Measurements from ENCODE around the gene PAPOLA.

The PAPOLA gene

GRCh38 chr14:96590190-96590864 is 88.1 kb downstream of the PAPOLA start:
- Histone ChIP-seq H3K4me1 (ENCODE audit: control insufficient read depth, insufficient read depth, low read length) (peaks cover 10% of the 10 kb centered on the region), H3K27me3 (ENCODE audit: control insufficient read depth, insufficient read depth, low read length) (peaks cover 31% of the 10 kb centered on the region), H3K4me3 (ENCODE audit: low read length) (no peak overlapping the region), H3K9me3 (ENCODE audit: control insufficient read depth, low read length) (no peaks in the 10 kb centered on the region), H3K36me3 (ENCODE audit: control insufficient read depth, insufficient read depth, low read length) (no peaks in the 10 kb centered on the region), H3K9ac (ENCODE audit: low read length) (no peak overlapping the region)

GRCh38 chr14:96592591-96593386 is 90.6 kb downstream of the PAPOLA start:
- Histone ChIP-seq H3K9ac (ENCODE audit: low read length) (no peak overlapping the region), H3K27me3 (ENCODE audit: control insufficient read depth, insufficient read depth, low read length) (peaks cover 23% of the 10 kb centered on the region), H3K36me3 (ENCODE audit: control insufficient read depth, insufficient read depth, low read length) (no peaks in the 10 kb centered on the region), H3K4me1 (ENCODE audit: control insufficient read depth, insufficient read depth, low read length) (peaks cover 10% of the 10 kb centered on the region), H3K4me3 (ENCODE audit: low read length) (peak overlapping the region; percentile 14), H3K9me3 (ENCODE audit: control insufficient read depth, low read length) (no peaks in the 10 kb centered on the region)

GRCh38 chr14:96594961-96595360 is 92.8 kb downstream of the PAPOLA start:
- Histone ChIP-seq H3K4me3 (ENCODE audit: low read length) (no peak overlapping the region), H3K9ac (ENCODE audit: low read length) (no peak overlapping the region)

GRCh38 chr14:96597680-96598079 is 95.5 kb downstream of the PAPOLA start:
- H3K9ac ChIP-seq (ENCODE audit: low read length): no peak overlapping the region
- H3K27me3 ChIP-seq (ENCODE audit: control insufficient read depth, insufficient read depth, low read length): peaks cover 20% of the 10 kb centered on the region
- no peaks in the 10 kb centered on the region for H3K36me3 ChIP-seq (ENCODE audit: control insufficient read depth, insufficient read depth, low read length)
- H3K4me3 ChIP-seq (ENCODE audit: low read length): no peak overlapping the region
- no peaks in the 10 kb centered on the region for H3K9me3 ChIP-seq (ENCODE audit: control insufficient read depth, low read length)
- H3K4me1 ChIP-seq (ENCODE audit: control insufficient read depth, insufficient read depth, low read length): peaks cover 5% of the 10 kb centered on the region

More at GRCh38 chr14:96594961-96595360, 92.8 kb downstream of the PAPOLA start:
- peaks cover 10% of the 10 kb centered on the region for H3K4me1 ChIP-seq (ENCODE audit: control insufficient read depth, insufficient read depth, low read length)
- peaks cover 27% of the 10 kb centered on the region for H3K27me3 ChIP-seq (ENCODE audit: control insufficient read depth, insufficient read depth, low read length)
- H3K9me3 ChIP-seq (ENCODE audit: control insufficient read depth, low read length): no peaks in the 10 kb centered on the region
- H3K36me3 ChIP-seq (ENCODE audit: control insufficient read depth, insufficient read depth, low read length): no peaks in the 10 kb centered on the region

DNA sequence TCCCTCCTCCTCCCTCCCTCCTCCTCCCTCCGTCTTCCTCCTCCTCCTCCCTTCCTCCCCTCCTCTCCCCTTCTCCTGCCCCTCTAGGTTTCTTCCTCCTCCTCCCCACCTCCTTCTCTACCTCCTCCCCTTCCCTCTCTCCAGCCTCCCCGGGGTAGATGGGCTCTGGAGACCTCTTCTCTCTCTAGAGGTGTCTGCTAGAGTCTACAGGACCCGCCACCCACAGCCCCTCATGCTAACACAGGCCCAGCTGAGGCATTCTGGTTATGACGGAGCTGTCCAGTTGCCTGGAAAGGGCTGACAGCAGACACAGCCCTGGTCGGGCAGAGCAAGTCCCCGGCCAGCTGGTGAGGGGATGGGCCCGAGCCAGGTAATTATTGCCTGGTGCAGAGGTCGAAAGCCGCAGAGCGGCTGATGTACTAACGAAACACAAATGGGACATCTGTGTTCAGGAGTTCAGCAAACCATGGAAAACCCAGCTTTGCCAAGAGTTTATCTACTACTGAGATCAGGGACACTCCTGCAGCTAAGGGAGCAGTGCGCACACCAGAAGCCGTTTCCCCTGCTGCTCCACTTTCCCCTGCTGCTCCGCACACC is 96.2 kb downstream of the PAPOLA start:
- no peaks in the 10 kb centered on the region for H3K36me3 ChIP-seq (ENCODE audit: control insufficient read depth, insufficient read depth, low read length)
- no peak overlapping the region for H3K4me3 ChIP-seq (ENCODE audit: low read length)
- no peaks in the 10 kb centered on the region for H3K9me3 ChIP-seq (ENCODE audit: control insufficient read depth, low read length)
- H3K27me3 ChIP-seq (ENCODE audit: control insufficient read depth, insufficient read depth, low read length): peaks cover 12% of the 10 kb centered on the region
- no peak overlapping the region for H3K9ac ChIP-seq (ENCODE audit: low read length)
- no peaks in the 10 kb centered on the region for H3K4me1 ChIP-seq (ENCODE audit: control insufficient read depth, insufficient read depth, low read length)

DNA sequence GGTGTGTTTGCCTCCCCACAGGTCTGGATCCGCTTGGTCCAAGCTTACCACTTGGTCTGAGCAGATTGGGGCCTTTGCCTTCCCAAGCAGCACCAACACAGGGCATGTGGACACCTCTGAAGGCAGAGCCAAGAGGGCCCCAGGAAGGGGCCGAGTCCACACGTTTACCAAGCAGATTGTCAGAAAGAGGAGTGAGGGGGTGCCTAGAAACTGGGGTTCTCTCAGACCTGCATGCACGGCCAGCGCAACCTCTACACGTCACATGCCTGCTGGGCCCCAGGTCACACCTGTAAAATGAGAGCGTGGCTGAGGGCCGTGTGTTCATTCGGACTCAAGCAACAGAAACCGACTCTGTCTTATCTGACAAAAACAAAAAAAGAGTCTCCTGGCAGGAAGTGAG is 96.9 kb downstream of the PAPOLA start:
- Histone ChIP-seq H3K36me3 (ENCODE audit: control insufficient read depth, insufficient read depth, low read length) (no peaks in the 10 kb centered on the region), H3K4me1 (ENCODE audit: control insufficient read depth, insufficient read depth, low read length) (no peaks in the 10 kb centered on the region), H3K9me3 (ENCODE audit: control insufficient read depth, low read length) (no peaks in the 10 kb centered on the region), H3K27me3 (ENCODE audit: control insufficient read depth, insufficient read depth, low read length) (peaks cover 10% of the 10 kb centered on the region), H3K9ac (ENCODE audit: low read length) (no peak overlapping the region), H3K4me3 (ENCODE audit: low read length) (no peak overlapping the region)

DNA sequence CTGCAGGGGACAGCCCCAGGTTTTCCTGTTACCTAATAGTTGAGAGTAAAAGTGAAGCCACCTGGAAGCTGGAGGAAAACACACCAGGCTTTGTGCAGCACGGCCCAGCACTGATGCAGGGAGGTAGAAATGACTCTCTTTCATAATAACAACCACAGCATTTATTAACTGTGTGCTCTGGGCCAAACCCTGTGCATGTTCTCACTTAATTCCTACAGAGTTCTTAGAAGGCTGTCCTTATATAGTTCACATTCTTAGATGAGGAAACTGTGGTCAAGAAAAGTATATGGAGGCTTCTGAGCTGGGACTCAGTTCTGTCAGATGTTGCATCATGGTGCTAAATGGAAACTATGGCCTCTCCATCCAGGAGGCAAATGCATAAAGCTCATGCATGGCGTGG is 100.0 kb downstream of the PAPOLA start:
- H3K36me3 ChIP-seq (ENCODE audit: control insufficient read depth, insufficient read depth, low read length): no peaks in the 10 kb centered on the region
- H3K27me3 ChIP-seq (ENCODE audit: control insufficient read depth, insufficient read depth, low read length): peaks cover 4% of the 10 kb centered on the region
- no peak overlapping the region for H3K9ac ChIP-seq (ENCODE audit: low read length)
- H3K4me1 ChIP-seq (ENCODE audit: control insufficient read depth, insufficient read depth, low read length): no peaks in the 10 kb centered on the region
- H3K9me3 ChIP-seq (ENCODE audit: control insufficient read depth, low read length): no peaks in the 10 kb centered on the region
- no peak overlapping the region for H3K4me3 ChIP-seq (ENCODE audit: low read length)

DNA sequence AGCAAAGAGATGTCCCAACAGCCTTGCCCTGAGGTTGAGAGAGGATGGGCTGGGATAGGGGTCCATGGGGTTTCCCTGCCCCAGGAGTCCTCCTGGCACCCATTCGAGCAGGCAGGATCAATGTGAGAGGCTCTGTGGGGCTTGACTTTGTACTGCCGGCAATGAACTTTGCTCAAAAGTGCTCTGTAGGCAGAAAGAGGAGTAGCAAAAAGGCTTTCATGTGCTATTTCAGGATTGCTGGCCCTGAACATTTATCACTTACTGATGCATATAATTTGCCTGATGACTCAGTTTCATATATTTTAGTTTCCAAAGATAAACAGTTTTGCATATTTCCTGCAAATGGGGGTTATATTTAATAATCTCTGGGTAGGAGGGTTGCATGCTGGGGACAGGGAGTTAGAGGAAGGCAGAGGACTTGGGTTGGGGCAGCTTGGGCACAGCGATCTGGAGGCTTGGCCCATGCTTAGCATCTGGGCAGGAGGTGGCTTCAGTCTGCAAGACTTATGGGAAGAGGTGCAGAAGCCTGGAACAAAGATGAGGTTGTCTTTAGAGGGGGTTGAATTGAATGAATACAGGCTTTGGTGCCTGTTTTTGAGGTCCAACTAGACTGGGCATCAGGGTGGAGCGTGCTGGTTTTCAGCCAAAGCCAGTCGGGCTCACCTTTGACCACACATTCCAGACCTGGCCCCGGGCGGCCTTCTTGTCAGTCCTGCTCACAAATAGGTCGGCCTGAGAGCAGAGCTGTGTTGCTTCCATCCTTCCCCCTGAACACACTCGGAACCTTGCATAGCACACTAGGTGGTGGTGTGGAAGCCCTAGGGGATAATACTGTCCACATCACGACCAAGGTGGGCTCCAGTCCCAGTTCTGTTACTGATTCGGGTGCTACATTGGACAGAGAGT is 101.4 kb downstream of the PAPOLA start:
- no peak overlapping the region for H3K4me3 ChIP-seq (ENCODE audit: low read length)
- peaks cover 4% of the 10 kb centered on the region for H3K27me3 ChIP-seq (ENCODE audit: control insufficient read depth, insufficient read depth, low read length)
- H3K4me1 ChIP-seq (ENCODE audit: control insufficient read depth, insufficient read depth, low read length): no peaks in the 10 kb centered on the region
- no peaks in the 10 kb centered on the region for H3K36me3 ChIP-seq (ENCODE audit: control insufficient read depth, insufficient read depth, low read length)
- H3K9me3 ChIP-seq (ENCODE audit: control insufficient read depth, low read length): no peaks in the 10 kb centered on the region
- no peak overlapping the region for H3K9ac ChIP-seq (ENCODE audit: low read length)

DNA sequence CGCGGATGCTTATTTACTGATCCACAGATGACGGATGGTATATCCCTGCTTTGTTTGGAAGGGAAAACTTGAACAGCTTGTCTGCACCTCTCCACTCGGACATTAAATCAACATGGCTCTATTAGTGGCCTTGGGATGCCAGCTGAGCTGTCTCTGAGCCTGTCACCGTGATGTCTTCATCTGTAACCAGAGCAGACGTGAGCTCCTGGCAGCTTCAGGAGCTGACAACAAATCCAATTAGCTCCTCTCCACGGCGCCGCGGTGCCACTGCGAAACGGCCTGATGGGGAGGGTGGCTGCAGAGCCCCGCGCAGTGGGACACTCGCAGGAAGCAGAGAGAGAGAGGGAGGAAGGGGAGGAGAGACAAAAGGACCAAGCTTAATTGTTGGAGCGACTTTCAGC is 112.3 kb downstream of the PAPOLA start:
- Histone ChIP-seq H3K4me1 (ENCODE audit: control insufficient read depth, insufficient read depth, low read length) (no peaks in the 10 kb centered on the region), H3K27me3 (ENCODE audit: control insufficient read depth, insufficient read depth, low read length) (peaks cover 3% of the 10 kb centered on the region), H3K9ac (ENCODE audit: low read length) (no peak overlapping the region), H3K4me3 (ENCODE audit: low read length) (no peak overlapping the region), H3K36me3 (ENCODE audit: control insufficient read depth, insufficient read depth, low read length) (no peaks in the 10 kb centered on the region), H3K9me3 (ENCODE audit: control insufficient read depth, low read length) (no peaks in the 10 kb centered on the region)

- Histone ChIP-seq H3K4me1 (ENCODE audit: control insufficient read depth, insufficient read depth, low read length) (no peaks in the 10 kb centered on the region), H3K36me3 (ENCODE audit: control insufficient read depth, insufficient read depth, low read length) (no peaks in the 10 kb centered on the region), H3K27me3 (ENCODE audit: control insufficient read depth, insufficient read depth, low read length) (peaks cover 3% of the 10 kb centered on the region), H3K9ac (ENCODE audit: low read length) (no peak overlapping the region), H3K4me3 (ENCODE audit: low read length) (no peak overlapping the region), H3K9me3 (ENCODE audit: control insufficient read depth, low read length) (no peaks in the 10 kb centered on the region)
Observed at GRCh38 chr14:96616161-96616721, 114.1 kb downstream of the PAPOLA start.
